Medulla oblongata (tissue), 1 donor: ENCODE results near the gene PRIMPOL.
"Not testable (repeated sequence)": the region's sequence is repeated elsewhere in the genome, so short reads cannot be mapped to it uniquely, and the experiment has no call there.

Source experiments
- DNase-seq: peaks from one replicate; pipeline ENCODE4 v3.0.0-alpha.2; 2015; ENCODE audit errors: extremely low spot score

The PRIMPOL gene

DNA sequence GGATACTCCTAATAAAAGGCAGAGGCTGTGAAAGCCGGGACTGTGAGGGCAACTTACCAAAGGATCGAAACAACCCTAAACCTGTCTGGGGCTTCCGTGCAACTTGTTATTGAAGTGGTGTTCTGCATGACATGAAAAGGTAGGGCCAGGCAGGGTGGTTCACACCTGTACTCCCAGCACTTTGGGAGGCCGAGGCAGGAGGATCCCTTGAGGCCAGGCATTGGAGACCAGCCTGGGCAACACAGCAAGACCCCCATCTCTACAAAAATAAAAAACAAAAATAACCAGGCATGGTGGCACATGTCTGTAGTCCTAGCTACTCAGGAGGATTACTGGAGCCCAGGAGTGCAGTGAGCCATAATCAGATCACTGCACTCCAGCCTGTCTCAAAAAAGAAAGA is 12.6 kb upstream of the PRIMPOL start:
- no peak for DNase-seq

DNA sequence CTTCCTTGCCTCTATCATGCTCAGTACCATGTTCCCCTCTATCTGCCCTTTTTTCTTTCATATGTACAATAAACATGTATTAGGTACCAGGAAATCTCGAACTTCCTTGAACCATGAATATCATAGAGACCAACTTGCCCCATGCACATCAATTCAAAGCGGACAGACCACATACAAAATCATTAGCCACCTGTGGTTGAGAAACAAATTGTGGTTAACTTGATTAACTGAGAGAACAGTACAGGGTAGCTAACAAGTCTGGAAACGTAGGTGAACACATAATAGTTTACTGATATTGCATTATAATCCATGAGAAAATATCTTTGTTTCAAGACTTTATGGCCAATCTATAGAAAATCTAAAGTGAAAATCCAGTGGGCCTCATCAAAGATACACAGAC is 8.5 kb upstream of the PRIMPOL start:
- DNase-seq, result no peak

DNA sequence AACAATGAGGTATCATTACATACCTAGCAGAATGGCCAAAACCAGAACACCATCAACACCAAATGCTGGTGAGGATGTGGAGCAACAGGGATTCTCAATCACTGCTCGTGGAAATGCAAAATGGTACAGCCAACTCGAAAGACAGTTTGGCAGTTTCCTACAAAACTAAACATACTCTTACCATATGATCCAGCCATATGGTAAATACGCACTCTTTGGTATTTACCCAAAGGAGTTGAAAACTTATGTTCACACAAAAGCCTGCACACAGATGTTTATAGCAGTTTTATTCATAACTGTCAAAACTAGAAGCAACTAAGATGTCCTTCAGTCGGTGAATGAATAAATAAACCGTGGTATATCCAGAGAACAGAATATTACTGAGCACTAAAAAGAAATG is 8.1 kb upstream of the PRIMPOL start:
- DNase-seq, result no peak

DNA sequence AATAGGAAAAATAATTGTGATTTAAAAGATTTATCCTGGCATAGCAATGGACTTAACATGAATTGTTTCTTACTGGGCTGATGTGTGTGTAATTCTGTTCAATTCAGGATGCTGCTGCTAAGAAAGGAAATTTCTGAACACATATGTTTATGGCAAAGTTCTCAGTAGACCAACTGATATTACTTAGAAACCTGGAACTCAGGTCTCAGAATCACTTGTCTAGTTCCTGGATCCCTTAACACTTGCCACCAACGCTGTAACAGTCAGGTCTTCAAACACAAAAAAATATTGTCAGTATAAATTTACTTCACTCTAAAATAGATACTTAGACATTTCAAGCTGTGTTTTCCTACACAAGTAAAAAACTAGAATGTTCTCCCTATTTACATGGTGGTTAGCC is 5.8 kb upstream of the PRIMPOL start:
- no peak for DNase-seq

DNA sequence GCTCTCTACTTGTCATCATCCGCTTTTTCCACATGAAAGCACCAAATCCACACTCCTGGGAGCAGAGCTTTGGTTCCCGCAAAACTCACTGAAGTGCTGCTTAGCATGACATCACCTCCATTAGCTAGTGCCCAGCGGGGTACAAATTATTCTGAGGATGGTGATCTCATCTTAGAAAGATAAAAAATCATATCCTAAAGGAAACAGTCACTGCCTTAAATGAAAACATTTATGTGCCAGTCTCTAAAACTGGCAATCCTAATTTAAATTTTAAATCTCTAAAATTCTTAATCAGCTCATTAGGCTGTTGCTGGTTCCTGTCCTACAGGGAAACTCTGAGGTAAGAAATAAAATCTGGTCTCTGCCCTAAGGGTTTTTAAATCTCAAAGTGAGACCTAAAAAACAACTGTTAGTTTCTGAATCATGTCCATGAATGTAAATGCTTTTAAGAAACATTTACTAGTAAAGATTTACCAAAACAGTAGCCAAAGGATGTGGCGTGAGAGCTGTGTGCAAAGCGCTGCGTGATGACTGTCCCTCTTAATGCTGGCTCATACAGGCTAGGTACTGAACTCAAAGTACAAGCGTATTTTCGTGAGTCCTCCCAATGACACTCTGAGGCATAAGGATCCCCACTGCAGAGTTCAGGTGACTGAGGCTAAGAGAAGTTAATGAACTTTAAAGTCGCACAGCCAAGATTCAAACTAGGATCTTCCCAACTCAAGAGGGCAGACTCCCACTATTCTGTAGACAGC is 4.8 kb upstream of the PRIMPOL start:
- DNase-seq, result no peak

DNA sequence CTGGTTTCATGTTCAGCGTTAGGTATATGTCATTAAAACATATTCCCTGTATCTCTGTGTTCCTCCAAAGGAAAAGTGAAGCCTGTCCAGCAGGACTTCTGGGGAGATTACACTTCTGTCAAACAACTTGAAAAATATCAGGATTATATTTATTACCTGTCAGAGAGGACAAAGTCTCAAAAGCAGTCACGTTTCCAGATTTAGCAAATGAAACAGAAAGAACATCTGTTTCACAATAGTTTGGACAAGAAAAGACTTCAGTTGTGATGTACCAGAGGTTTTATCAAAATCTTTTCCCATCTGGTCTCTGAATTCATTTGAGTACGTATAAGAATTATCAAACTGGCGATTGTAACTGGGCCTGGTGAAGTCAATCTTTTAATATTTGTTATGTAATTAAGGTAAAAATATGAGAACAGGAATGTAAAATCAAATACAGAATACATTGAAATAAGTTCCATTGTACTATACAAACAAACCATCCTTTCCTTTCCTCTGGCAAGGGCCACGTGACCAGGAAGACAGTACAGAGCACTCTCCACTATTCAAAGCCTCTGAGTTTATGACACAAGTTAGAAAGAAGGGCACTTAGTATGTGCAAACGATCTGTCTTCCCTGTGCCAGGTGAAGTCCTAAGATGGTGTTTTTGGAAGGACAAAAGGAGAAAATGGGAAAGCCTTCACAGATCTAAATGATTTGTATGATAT is 3.5 kb upstream of the PRIMPOL start:
- DNase-seq, result peak; percentile 70

DNA sequence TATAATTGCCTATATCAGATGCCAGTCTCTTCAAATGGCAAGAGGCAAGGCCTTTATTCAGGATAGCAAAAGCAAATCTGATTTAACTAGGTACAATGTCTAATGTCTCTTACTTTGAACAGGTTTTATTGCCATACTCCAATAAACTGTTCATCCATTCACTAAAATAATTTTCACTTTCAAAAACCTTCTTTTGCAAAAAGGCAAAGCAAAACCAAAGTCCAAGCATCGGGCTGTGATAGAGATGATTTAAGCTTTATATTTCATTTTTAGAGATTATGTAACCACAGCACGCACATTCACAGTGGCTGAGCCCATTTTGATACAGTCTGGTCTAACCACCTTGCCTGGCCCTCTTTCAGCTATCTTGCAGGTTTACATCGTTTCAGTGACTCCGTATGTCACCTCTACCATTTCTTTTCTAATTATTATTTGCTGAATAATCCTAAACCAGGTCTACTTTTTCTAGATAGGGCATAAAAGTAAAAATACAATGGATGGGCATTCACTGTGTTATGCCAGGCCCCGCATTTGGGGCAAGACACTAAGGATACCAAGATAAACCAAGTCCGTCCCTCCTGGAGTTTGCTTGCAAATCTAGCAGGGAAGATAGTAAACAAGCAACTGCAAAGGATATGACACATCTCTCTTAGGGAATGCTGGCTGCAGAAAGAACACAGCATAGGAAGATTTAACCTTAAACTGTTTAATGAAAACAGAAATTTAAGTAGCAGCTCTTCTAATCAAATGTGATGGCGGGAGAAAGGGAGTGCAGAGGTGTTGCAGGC is 2.1 kb upstream of the PRIMPOL start:
- DNase-seq, result no peak

DNA sequence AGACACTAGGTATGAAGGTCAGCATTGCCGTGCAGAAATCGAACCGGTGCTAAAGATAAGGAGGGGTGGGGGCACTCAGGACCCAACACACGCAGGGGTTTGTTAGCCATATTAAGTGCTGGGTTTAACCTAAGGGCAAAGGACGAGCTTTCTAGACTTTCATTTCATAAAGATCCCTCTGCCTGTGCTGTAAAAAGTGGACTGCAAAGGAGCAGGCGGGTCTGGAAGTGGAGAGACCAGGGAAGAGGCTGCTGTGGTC is 1.6 kb upstream of the PRIMPOL start:
- no peak for DNase-seq

DNA sequence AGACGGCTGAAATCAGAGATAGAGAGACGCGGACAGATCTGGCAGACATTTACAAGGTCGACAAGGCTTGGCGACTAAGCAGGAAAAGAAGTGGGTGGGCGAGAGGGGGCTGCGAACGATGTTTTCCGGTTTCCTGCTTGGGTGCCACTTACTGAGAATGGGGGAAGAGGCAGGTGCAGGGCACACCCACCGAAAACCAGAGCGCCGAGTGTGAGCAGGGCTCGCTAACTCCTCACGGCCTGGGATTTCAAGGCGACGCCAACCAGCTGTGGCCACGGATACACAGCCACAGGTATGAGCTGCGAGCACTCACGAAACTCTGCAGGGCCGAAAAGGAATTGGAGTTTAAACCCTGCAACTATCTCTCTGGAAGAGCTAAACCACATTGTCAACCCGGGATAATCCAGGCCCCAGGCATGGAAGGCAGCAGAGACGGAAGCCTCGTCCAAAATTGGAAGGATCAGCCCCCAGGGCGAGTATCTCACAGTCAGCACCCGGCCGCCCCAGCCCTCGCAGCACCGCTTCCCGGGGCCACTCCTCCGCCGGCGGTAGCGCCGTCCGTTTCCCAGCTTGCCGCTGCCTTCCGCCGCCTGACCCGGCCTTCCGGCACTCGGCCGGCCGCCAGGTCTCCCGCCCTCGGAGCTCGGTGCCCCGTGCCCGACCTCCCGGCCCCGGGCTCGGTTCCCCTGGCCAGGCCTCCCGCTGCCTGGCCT is 1.1 kb upstream of the PRIMPOL start:
- DNase-seq, result peak; percentile 40

DNA sequence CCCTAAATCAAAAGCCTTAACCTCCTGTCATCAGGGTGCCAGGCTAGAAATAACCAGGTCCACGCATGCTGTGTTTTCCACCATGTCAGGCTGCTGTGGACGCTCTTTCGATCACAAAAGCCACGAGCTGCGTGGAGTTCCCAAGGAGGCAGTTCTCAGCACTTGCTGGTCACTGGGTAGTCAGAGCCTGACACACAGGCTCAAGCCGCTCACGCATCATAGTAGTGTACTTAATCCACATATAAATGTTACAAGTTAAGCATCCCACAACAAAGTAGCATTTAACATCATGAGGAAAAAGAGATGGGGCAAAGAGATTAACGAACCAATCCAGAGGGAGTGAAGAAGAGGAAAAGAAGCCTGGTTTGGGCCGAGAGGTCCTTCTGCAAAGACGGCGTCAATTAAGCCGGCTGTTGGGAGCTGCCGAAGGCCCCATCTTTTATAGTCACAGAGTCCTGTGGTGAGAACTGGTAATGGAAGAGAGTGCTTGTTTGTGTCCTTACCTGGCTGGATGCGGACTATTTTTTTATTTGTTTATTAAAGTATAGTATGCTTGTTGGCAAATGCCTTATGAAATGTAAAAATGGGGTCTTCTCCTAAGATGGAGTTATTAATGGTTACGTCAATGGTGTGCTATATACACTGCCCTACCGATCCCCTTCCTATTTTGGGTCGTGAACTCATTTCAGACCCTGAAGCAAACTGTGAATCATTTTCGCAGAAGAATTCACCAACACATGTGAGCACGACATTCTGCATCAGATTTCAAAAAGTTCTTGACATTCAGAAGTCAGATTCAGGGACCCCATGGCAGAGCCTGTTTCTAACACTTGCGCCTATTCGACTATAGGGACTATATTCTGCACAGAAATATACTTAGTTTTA is 675 bp downstream of the PRIMPOL start:
- peak; percentile 58 for DNase-seq

DNA sequence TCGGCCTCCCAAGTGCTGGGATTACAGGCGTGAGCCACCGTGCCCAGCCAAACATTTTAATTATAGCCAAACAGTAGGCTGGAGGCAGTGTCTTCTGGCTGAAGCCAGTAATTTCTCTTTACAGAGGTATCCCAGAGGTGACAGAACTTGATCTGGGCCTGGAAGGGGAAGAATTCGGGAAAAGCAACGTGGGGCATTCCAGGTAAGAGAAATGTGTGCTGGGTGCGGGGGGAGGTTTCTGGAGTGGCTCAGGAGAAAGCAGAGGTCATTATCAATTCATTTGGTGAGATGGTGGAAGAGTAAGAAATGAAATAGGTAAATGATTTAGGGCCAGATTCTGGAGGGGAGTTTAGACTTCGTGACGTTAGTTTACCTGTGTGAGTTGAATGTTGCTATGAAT is 2.4 kb downstream of the PRIMPOL start:
- no peak for DNase-seq

DNA sequence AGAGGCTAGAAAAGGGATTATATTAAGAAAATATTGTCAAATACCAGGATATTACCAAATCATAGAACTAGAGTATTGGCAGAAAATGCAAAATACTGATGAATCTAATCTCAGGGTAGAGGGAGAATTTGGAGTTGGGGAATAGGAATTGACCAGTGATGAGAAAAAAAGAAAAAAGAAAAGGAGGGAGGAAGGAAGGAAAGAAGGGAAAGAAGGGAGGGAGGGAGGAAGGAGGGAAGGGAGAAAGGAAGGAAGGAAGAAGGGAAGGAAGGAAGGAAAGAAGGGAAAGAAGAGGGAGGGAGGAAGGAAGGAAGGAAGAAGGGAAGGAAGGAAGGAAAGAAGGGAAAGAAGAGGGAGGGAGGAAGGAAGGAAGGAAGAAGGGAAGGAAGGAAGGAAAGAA is 3.1 kb downstream of the PRIMPOL start:
- DNase-seq, result not testable (repeated sequence)

DNA sequence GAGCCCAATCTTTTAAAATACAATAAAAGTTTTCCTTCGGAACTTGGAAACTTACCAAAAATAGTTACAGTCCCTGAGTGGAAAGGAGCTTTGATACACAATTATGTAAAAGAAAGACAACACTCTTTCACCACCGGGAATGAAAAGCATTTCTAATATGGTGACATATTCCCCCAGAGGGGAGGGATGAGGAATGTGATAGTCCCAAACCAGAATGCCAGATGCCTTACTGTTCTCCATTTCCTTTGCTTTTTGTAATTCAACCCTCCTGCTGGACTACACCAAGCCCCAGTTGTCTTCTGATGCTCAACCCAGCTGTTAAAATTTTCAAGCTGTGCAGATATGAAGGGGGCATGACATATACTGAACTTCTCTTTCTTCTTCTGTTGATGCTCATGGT is 4.1 kb downstream of the PRIMPOL start:
- DNase-seq, result no peak

DNA sequence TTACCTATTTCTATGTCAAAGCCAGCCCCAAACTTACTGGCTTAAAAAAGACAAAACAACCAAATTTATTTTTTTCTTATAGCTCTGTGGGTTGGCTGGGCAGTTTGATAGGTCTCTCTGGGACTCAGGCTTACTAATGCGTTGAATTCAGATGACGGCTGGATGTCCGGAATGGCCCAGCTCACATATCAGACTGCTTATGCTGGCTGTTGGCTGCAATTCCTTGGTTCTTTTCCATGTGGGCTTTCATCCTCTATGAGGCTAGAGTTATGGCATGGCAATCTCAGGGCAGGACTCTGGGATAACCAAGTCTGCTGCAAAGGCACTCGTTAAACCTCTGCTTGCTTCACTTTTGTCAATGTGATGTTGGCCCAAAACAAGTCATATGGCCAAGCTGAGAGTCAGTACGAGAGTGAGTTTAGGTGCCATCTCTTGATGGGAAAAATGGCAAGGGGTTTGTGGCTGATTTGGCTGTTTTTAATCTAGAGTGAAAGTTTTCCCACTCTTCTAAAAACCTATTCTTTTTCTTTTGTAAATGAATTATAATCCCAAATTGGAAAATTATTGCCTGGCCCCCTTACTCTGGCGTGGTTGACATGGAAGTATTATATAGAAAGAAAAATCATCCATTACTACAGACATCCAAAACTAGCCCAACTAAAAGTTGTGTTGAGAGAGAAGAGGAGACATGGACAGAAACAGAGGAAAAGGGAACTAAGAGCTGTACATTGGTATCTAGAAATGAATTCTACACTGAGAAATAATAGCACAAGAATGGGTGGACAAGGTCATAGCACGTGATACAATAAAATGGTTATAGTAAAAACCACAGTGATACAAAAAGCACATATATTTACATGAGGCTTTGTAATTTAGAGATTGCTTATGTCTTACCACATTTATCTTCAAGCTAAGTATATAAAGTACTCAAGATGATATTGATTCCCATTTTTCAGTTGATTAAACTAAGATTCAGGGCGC is 6.6 kb downstream of the PRIMPOL start:
- DNase-seq, result no peak

DNA sequence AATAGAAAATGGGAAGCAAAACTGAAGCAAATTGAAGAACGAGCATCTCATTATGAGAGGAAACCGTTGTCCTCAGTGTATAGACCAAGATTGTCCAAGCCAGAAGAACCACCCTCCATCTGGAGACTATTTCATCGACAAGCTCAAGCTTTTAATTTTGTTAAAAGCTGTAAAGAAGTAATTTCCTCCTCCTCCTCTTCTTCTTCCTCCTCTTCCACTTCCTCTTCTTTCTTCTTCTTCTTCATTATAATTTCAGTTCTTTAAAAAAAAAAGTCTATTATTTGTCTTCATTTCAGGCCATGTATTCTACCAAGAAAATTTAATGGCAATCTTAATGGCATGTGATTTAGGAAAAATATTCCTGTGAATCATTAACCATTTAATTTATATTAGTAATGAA is 7.6 kb downstream of the PRIMPOL start:
- no peak for DNase-seq

DNA sequence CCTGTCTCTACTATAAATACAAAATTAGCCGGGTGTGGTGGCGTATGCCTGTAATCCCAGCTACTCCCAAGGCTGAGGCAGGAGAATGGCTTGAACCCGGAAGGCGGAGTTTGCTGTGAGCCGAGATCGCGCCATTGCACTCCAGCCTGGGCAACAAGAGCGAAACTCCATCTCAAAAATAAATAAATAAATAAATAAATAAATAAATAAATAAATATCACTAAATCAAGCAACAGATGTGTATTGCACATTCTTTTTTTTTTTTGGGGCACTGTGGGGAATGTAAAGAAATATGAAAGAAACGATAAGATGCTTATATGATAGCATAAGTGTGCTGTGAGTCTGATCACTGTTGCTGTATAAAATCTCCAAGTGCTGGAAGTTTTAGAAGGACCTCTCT is 8.3 kb downstream of the PRIMPOL start:
- not testable (repeated sequence) for DNase-seq

DNA sequence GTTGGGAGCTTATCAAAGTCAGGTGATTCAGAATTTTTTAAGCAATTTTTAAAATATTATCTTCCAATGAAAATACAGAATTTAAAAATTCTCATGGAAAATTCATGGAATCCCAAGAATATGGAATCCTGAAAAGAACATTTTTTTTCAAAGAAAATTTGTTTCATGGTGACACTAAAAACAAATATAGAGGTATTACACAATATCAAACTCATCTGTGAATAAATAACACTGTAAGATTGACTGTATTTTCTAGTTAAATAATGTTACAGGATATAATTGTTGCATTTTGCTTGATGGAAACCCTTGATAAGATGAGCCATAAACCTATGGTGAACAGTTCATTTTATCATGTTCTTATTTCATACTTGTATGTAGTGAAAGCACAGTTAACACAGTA is 11.4 kb downstream of the PRIMPOL start:
- DNase-seq, result no peak

DNA sequence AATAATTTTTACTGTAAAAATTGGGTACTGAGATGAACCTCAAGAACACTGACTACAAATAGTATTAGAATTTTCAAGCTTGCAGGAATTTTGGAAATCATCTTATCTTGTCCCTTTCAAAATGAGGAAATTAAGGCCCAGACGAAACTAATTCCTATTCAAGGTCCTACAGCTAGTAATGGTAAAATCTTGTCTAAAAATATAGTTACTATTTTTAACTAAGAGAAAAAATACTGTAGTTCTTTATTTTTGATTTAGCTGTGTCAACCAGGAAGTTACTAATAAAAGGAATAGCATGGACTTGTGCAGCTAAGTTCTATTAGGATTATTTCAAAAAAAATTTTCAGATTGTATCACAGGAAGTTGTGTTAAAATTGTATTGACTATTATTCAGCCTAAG is 12.7 kb downstream of the PRIMPOL start:
- DNase-seq, result no peak

DNA sequence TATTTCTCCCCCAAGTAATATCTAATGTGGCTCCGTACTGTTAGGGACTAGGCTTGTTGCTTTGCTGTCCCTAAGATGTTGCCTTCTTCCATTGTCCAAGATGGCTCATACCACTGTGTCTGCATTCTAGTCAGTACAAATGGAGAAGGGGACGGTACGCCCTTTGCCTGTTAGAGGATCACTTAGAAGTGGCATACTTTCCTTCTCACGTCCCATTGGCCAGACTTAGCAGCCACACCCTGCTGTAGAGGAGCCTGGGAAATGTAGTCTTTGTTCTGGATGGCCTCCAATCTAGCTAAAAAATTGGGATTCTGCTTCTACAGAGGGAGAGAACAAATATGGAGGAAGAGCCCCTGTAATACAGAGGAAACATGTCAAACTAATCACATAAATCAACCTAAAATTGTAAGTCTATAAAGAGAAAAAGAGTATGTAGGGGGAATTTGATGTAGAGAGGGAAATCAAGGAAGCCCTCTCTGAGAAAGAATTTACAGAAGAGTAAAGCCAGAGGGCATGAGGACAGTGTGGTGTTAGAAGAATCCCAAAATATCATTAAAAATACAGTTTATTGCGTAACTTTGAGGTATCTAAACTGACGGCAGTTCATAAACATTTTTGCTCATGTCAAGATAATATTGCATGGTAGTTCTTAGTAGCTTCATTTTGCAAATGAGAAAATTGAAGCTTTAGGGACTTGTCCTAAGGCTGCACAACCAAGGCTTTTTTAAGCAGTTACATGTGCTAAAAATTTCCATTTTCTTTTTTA is 15.1 kb downstream of the PRIMPOL start:
- no peak for DNase-seq
